Measurements from ENCODE around the gene BMPR1A.
"Not testable (repeated sequence)": the region's sequence is repeated elsewhere in the genome, so short reads cannot be mapped to it uniquely, and the experiment has no call there.

BMPR1A gene

GRCh38 chr10:86947806-86948205, 191.4 kb downstream of the BMPR1A start:
- H3K9me3 ChIP-seq (ENCODE audit: control insufficient read depth, insufficient read depth, low read depth, low read length), result peaks cover 20% of the 10 kb centered on the region
- H3K27ac ChIP-seq (ENCODE audit: low read depth, low read length); H3K4me3 ChIP-seq (ENCODE audit: low read depth, low read length); H3K4me1 ChIP-seq (ENCODE audit: control insufficient read depth, insufficient read depth, low read length); H3K27me3 ChIP-seq (ENCODE audit: control insufficient read depth, insufficient read depth, low read length); H3K9ac ChIP-seq (ENCODE audit: low read length); H3K36me3 ChIP-seq (ENCODE audit: control insufficient read depth, insufficient read depth, low read length): not testable (repeated sequence)

- no peak overlapping the region for H3K27ac ChIP-seq (ENCODE audit: low read depth, low read length)
- H3K36me3 ChIP-seq (ENCODE audit: control insufficient read depth, insufficient read depth, low read length), result no peaks in the 10 kb centered on the region
- H3K4me1 ChIP-seq (ENCODE audit: control insufficient read depth, insufficient read depth, low read length), result peaks cover 25% of the 10 kb centered on the region
- H3K9me3 ChIP-seq (ENCODE audit: control insufficient read depth, insufficient read depth, low read depth, low read length), result peaks cover 24% of the 10 kb centered on the region
- no peak overlapping the region for H3K4me3 ChIP-seq (ENCODE audit: low read depth, low read length)
- no peak overlapping the region for H3K9ac ChIP-seq (ENCODE audit: low read length)
- no peaks in the 10 kb centered on the region for H3K27me3 ChIP-seq (ENCODE audit: control insufficient read depth, insufficient read depth, low read length)
Observed at GRCh38 chr10:86950349-86950748, 193.9 kb downstream of the BMPR1A start.

GRCh38 chr10:86951184-86951761, 194.9 kb downstream of the BMPR1A start:
- Histone ChIP-seq H3K27ac (ENCODE audit: low read depth, low read length) (no peak overlapping the region), H3K4me1 (ENCODE audit: control insufficient read depth, insufficient read depth, low read length) (peaks cover 28% of the 10 kb centered on the region), H3K36me3 (ENCODE audit: control insufficient read depth, insufficient read depth, low read length) (no peaks in the 10 kb centered on the region), H3K4me3 (ENCODE audit: low read depth, low read length) (no peak overlapping the region), H3K9ac (ENCODE audit: low read length) (no peak overlapping the region), H3K27me3 (ENCODE audit: control insufficient read depth, insufficient read depth, low read length) (no peaks in the 10 kb centered on the region), H3K9me3 (ENCODE audit: control insufficient read depth, insufficient read depth, low read depth, low read length) (peaks cover 24% of the 10 kb centered on the region)

GRCh38 chr10:86952106-86952505, 195.7 kb downstream of the BMPR1A start:
- Histone ChIP-seq H3K4me3 (ENCODE audit: low read depth, low read length) (no peak overlapping the region), H3K9ac (ENCODE audit: low read length) (no peak overlapping the region), H3K27ac (ENCODE audit: low read depth, low read length) (no peak overlapping the region), H3K9me3 (ENCODE audit: control insufficient read depth, insufficient read depth, low read depth, low read length) (peaks cover 24% of the 10 kb centered on the region), H3K36me3 (ENCODE audit: control insufficient read depth, insufficient read depth, low read length) (no peaks in the 10 kb centered on the region), H3K27me3 (ENCODE audit: control insufficient read depth, insufficient read depth, low read length) (no peaks in the 10 kb centered on the region), H3K4me1 (ENCODE audit: control insufficient read depth, insufficient read depth, low read length) (peaks cover 35% of the 10 kb centered on the region)

- not testable (repeated sequence) for H3K36me3 ChIP-seq (ENCODE audit: control insufficient read depth, insufficient read depth, low read length); H3K9ac ChIP-seq (ENCODE audit: low read length); H3K27ac ChIP-seq (ENCODE audit: low read depth, low read length); H3K27me3 ChIP-seq (ENCODE audit: control insufficient read depth, insufficient read depth, low read length); H3K4me3 ChIP-seq (ENCODE audit: low read depth, low read length)
- peaks cover 41% of the 10 kb centered on the region for H3K4me1 ChIP-seq (ENCODE audit: control insufficient read depth, insufficient read depth, low read length)
- peaks cover 24% of the 10 kb centered on the region for H3K9me3 ChIP-seq (ENCODE audit: control insufficient read depth, insufficient read depth, low read depth, low read length)
Observed at GRCh38 chr10:86952697-86953096, 196.3 kb downstream of the BMPR1A start.

- Histone ChIP-seq H3K4me3 (ENCODE audit: low read depth, low read length) (peak overlapping the region; percentile 18), H3K9me3 (ENCODE audit: control insufficient read depth, insufficient read depth, low read depth, low read length) (peaks cover 24% of the 10 kb centered on the region), H3K27me3 (ENCODE audit: control insufficient read depth, insufficient read depth, low read length) (no peaks in the 10 kb centered on the region), H3K27ac (ENCODE audit: low read depth, low read length) (peak overlapping the region; percentile 79), H3K9ac (ENCODE audit: low read length) (peak overlapping the region; percentile 50), H3K4me1 (ENCODE audit: control insufficient read depth, insufficient read depth, low read length) (peaks cover 53% of the 10 kb centered on the region), H3K36me3 (ENCODE audit: control insufficient read depth, insufficient read depth, low read length) (no peaks in the 10 kb centered on the region)
Observed at GRCh38 chr10:86953747-86954680, 197.6 kb downstream of the BMPR1A start.

GRCh38 chr10:86954681-86955500, 198.5 kb downstream of the BMPR1A start:
- Histone ChIP-seq H3K27ac (ENCODE audit: low read depth, low read length) (peak overlapping the region; percentile 79), H3K9ac (ENCODE audit: low read length) (peak overlapping the region; percentile 66), H3K36me3 (ENCODE audit: control insufficient read depth, insufficient read depth, low read length) (no peaks in the 10 kb centered on the region), H3K9me3 (ENCODE audit: control insufficient read depth, insufficient read depth, low read depth, low read length) (peaks cover 24% of the 10 kb centered on the region), H3K4me1 (ENCODE audit: control insufficient read depth, insufficient read depth, low read length) (peaks cover 62% of the 10 kb centered on the region), H3K27me3 (ENCODE audit: control insufficient read depth, insufficient read depth, low read length) (no peaks in the 10 kb centered on the region), H3K4me3 (ENCODE audit: low read depth, low read length) (peak overlapping the region; percentile 10; the same call in 1 of the 2 replicates)

GRCh38 chr10:86955501-86956194, 199.2 kb downstream of the BMPR1A start:
- Histone ChIP-seq H3K4me3 (ENCODE audit: low read depth, low read length) (peak overlapping the region; percentile 9; the same call in 1 of the 2 replicates), H3K9me3 (ENCODE audit: control insufficient read depth, insufficient read depth, low read depth, low read length) (peaks cover 23% of the 10 kb centered on the region), H3K4me1 (ENCODE audit: control insufficient read depth, insufficient read depth, low read length) (peaks cover 68% of the 10 kb centered on the region), H3K27me3 (ENCODE audit: control insufficient read depth, insufficient read depth, low read length) (no peaks in the 10 kb centered on the region), H3K9ac (ENCODE audit: low read length) (peak overlapping the region; percentile 66), H3K36me3 (ENCODE audit: control insufficient read depth, insufficient read depth, low read length) (no peaks in the 10 kb centered on the region), H3K27ac (ENCODE audit: low read depth, low read length) (peak overlapping the region; percentile 79; the same call in 1 of the 2 replicates)

- peak overlapping the region; percentile 17 for H3K9ac ChIP-seq (ENCODE audit: low read length)
- no peaks in the 10 kb centered on the region for H3K36me3 ChIP-seq (ENCODE audit: control insufficient read depth, insufficient read depth, low read length)
- H3K27me3 ChIP-seq (ENCODE audit: control insufficient read depth, insufficient read depth, low read length), result no peaks in the 10 kb centered on the region
- H3K27ac ChIP-seq (ENCODE audit: low read depth, low read length), result no peak overlapping the region
- no peak overlapping the region for H3K4me3 ChIP-seq (ENCODE audit: low read depth, low read length)
- peaks cover 74% of the 10 kb centered on the region for H3K4me1 ChIP-seq (ENCODE audit: control insufficient read depth, insufficient read depth, low read length)
- peaks cover 19% of the 10 kb centered on the region for H3K9me3 ChIP-seq (ENCODE audit: control insufficient read depth, insufficient read depth, low read depth, low read length)
Observed at GRCh38 chr10:86956195-86956847, 199.9 kb downstream of the BMPR1A start.

GRCh38 chr10:86956848-86957448, 200.5 kb downstream of the BMPR1A start:
- peaks cover 12% of the 10 kb centered on the region for H3K9me3 ChIP-seq (ENCODE audit: control insufficient read depth, insufficient read depth, low read depth, low read length)
- H3K4me1 ChIP-seq (ENCODE audit: control insufficient read depth, insufficient read depth, low read length), result peaks cover 79% of the 10 kb centered on the region
- H3K36me3 ChIP-seq (ENCODE audit: control insufficient read depth, insufficient read depth, low read length), result no peaks in the 10 kb centered on the region
- H3K27ac ChIP-seq (ENCODE audit: low read depth, low read length), result no peak overlapping the region
- H3K4me3 ChIP-seq (ENCODE audit: low read depth, low read length), result no peak overlapping the region
- H3K27me3 ChIP-seq (ENCODE audit: control insufficient read depth, insufficient read depth, low read length), result no peaks in the 10 kb centered on the region
- no peak overlapping the region for H3K9ac ChIP-seq (ENCODE audit: low read length)
